BLaER1 treated with 17β-estradiol and CSF1 and Interleukin-3, amounts not matched to agents 10 nM and 100 nM (cell line): Measurements from ENCODE around the gene MLIP.

Experiments
- H3K27ac ChIP-seq, 11 experiments: shearing (Covaris generic); formaldehyde crosslinking; 2 replicates each; pipeline ENCODE4 v1.8.1; 2022
- H3K27me3 ChIP-seq, 11 experiments: shearing (Covaris generic); formaldehyde crosslinking; 2 replicates each; pipeline ENCODE4 v1.8.1; 2022
- H3K36me3 ChIP-seq, 11 experiments: shearing (Covaris generic); formaldehyde crosslinking; 2 replicates each; pipeline ENCODE4 v1.8.1; 2022
- H3K4me1 ChIP-seq, 10 experiments: shearing (Covaris generic); formaldehyde crosslinking; 2 replicates each; pipeline ENCODE4 v1.8.1; 2022
- H3K4me2 ChIP-seq, 11 experiments: shearing (Covaris generic); formaldehyde crosslinking; 2 replicates each; pipeline ENCODE4 v1.8.1; 2022
- H3K4me3 ChIP-seq, 10 experiments: shearing (Covaris generic); formaldehyde crosslinking; 2 replicates each; pipeline ENCODE4 v1.8.1; 2022
- H3K9ac ChIP-seq, 11 experiments: shearing (Covaris generic); formaldehyde crosslinking; 2 replicates each; pipeline ENCODE4 v1.8.1; 2022
- H3K9me3 ChIP-seq, 11 experiments: shearing (Covaris generic); formaldehyde crosslinking; replicated peaks in 1 of 11; 2 replicates each; pipeline ENCODE4 v1.8.1; 2022
- H4K20me1 ChIP-seq, 11 experiments: shearing (Covaris generic); formaldehyde crosslinking; 2 replicates each; pipeline ENCODE4 v1.8.1; 2022
- Cebpa-rat ChIP-seq, 11 experiments: shearing (Covaris generic); IDR thresholded peaks; 2 replicates each; pipeline ENCODE4 v1.8.1; 2022

Gene MLIP

GRCh38 chr6:54273214-54273820 is 162.1 kb downstream of the MLIP start:
- H3K4me1 ChIP-seq: no peaks in the 10 kb centered on the region
- H3K36me3 ChIP-seq: no peaks in the 10 kb centered on the region
- H3K9ac ChIP-seq: no peak overlapping the region
- H3K27me3 ChIP-seq: no peaks in the 10 kb centered on the region
- no peak overlapping the region for H3K4me2 ChIP-seq
- no peaks in the 10 kb centered on the region for H4K20me1 ChIP-seq
- TF ChIP-seq Cebpa-rat (IDR thresholded peaks at IDR 0.05): no peak
- H3K4me3 ChIP-seq: no peak overlapping the region
- no peak overlapping the region for H3K27ac ChIP-seq
- no peaks in the 10 kb centered on the region for H3K9me3 ChIP-seq

GRCh38 chr6:54274383-54274782 is 163.1 kb downstream of the MLIP start:
- no peaks in the 10 kb centered on the region for H3K27me3 ChIP-seq
- no peak for TF ChIP-seq Cebpa-rat (IDR thresholded peaks at IDR 0.05)
- no peaks in the 10 kb centered on the region for H3K4me1 ChIP-seq
- no peaks in the 10 kb centered on the region for H3K9me3 ChIP-seq
- no peak overlapping the region for H3K27ac ChIP-seq
- no peaks in the 10 kb centered on the region for H3K36me3 ChIP-seq
- no peaks in the 10 kb centered on the region for H4K20me1 ChIP-seq
- no peak overlapping the region for H3K4me2 ChIP-seq
- no peak overlapping the region for H3K4me3 ChIP-seq
- H3K9ac ChIP-seq: no peak overlapping the region

- H3K9me3 ChIP-seq: no peaks in the 10 kb centered on the region
- H3K4me3 ChIP-seq: no peak overlapping the region
- no peaks in the 10 kb centered on the region for H3K4me1 ChIP-seq
- no peak overlapping the region for H3K27ac ChIP-seq
- no peak for TF ChIP-seq Cebpa-rat (IDR thresholded peaks at IDR 0.05)
- H3K4me2 ChIP-seq: no peak overlapping the region
- H3K36me3 ChIP-seq: no peaks in the 10 kb centered on the region
- H3K9ac ChIP-seq: no peak overlapping the region
- H4K20me1 ChIP-seq: no peaks in the 10 kb centered on the region
- H3K27me3 ChIP-seq: no peaks in the 10 kb centered on the region
Measured at GRCh38 chr6:54282186-54282585, 170.9 kb downstream of the MLIP start.

GRCh38 chr6:54284161-54284860 is 173.1 kb downstream of the MLIP start:
- TF ChIP-seq Cebpa-rat (IDR thresholded peaks at IDR 0.05): no peak
- Histone ChIP-seq H3K4me1 (no peaks in the 10 kb centered on the region), H3K27me3 (no peaks in the 10 kb centered on the region), H3K27ac (no peak overlapping the region), H3K9me3 (no peaks in the 10 kb centered on the region), H3K4me2 (no peak overlapping the region), H3K36me3 (no peaks in the 10 kb centered on the region), H3K9ac (no peak overlapping the region), H4K20me1 (no peaks in the 10 kb centered on the region), H3K4me3 (no peak overlapping the region)

GRCh38 chr6:54285595-54285994 is 174.4 kb downstream of the MLIP start:
- Histone ChIP-seq H4K20me1 (no peaks in the 10 kb centered on the region), H3K4me1 (peaks cover 0 to 6% (median under 1%) of the 10 kb centered on the region in 10 experiments; a peak in 10 of 20 replicates), H3K36me3 (no peaks in the 10 kb centered on the region), H3K4me3 (no peak overlapping the region), H3K4me2 (no peak overlapping the region), H3K27ac (no peak overlapping the region), H3K9me3 (no peaks in the 10 kb centered on the region), H3K27me3 (no peaks in the 10 kb centered on the region), H3K9ac (no peak overlapping the region)
- TF ChIP-seq Cebpa-rat (IDR thresholded peaks at IDR 0.05): no peak

- H3K4me2 ChIP-seq: no peak overlapping the region
- no peaks in the 10 kb centered on the region for H3K36me3 ChIP-seq
Measured at GRCh38 chr6:54286141-54286540, 174.9 kb downstream of the MLIP start.

GRCh38 chr6:54288474-54288873 is 177.2 kb downstream of the MLIP start:
- peaks cover 0 to 25% (median 15%) of the 10 kb centered on the region in 10 experiments; a peak in 13 of 20 replicates for H3K4me1 ChIP-seq

More at GRCh38 chr6:54286141-54286540, 174.9 kb downstream of the MLIP start:
- no peaks in the 10 kb centered on the region for H3K9me3 ChIP-seq
- no peak overlapping the region for H3K9ac ChIP-seq
- H4K20me1 ChIP-seq: no peaks in the 10 kb centered on the region
- H3K4me1 ChIP-seq: peaks cover 0 to 11% (median 6%) of the 10 kb centered on the region in 10 experiments; a peak in 13 of 20 replicates
- H3K27ac ChIP-seq: no peak overlapping the region
- no peak overlapping the region for H3K4me3 ChIP-seq
- no peak for TF ChIP-seq Cebpa-rat (IDR thresholded peaks at IDR 0.05)
- H3K27me3 ChIP-seq: no peaks in the 10 kb centered on the region

GRCh38 chr6:54289426-54289825 is 178.2 kb downstream of the MLIP start:
- Histone ChIP-seq H3K9me3 (no peaks in the 10 kb centered on the region), H3K27me3 (no peaks in the 10 kb centered on the region), H3K36me3 (no peaks in the 10 kb centered on the region), H3K4me1 (peaks cover 0 to 25% (median 15%) of the 10 kb centered on the region in 10 experiments; a peak in 13 of 20 replicates), H3K9ac (no peak overlapping the region), H3K27ac (no peak overlapping the region), H3K4me3 (no peak overlapping the region), H3K4me2 (no peak overlapping the region), H4K20me1 (no peaks in the 10 kb centered on the region)
- TF ChIP-seq Cebpa-rat (IDR thresholded peaks at IDR 0.05): no peak

More at GRCh38 chr6:54288474-54288873, 177.2 kb downstream of the MLIP start:
- TF ChIP-seq Cebpa-rat (IDR thresholded peaks at IDR 0.05): no peak
- no peaks in the 10 kb centered on the region for H3K27me3 ChIP-seq
- H3K27ac ChIP-seq: no peak overlapping the region
- H3K9ac ChIP-seq: no peak overlapping the region
- H4K20me1 ChIP-seq: no peaks in the 10 kb centered on the region
- H3K9me3 ChIP-seq: no peaks in the 10 kb centered on the region
- H3K36me3 ChIP-seq: no peaks in the 10 kb centered on the region
- no peak overlapping the region for H3K4me2 ChIP-seq
- no peak overlapping the region for H3K4me3 ChIP-seq

GRCh38 chr6:54291146-54291545 is 179.9 kb downstream of the MLIP start:
- Histone ChIP-seq H3K4me1 (peaks cover 0 to 25% (median 15%) of the 10 kb centered on the region in 10 experiments; a peak in 13 of 20 replicates), H3K27ac (peak overlapping the region in 7 of 11 experiments; percentile 8 to 56 (median 40); a peak in 10 of 22 replicates), H3K4me3 (no peak overlapping the region), H3K27me3 (no peaks in the 10 kb centered on the region), H3K4me2 (peak overlapping the region in 8 of 11 experiments; percentile 25 to 59 (median 42); a peak in 15 of 22 replicates), H3K9me3 (no peaks in the 10 kb centered on the region), H3K36me3 (no peaks in the 10 kb centered on the region), H4K20me1 (no peaks in the 10 kb centered on the region), H3K9ac (no peak overlapping the region)
- TF ChIP-seq Cebpa-rat (IDR thresholded peaks at IDR 0.05): no peak
